NCI-H82 treated with DMSO at 0.1 percent for 48 hours (cell line): ENCODE results near the gene SIX2.

Experiments
- DNase-seq: peaks from one replicate; lab custom pipeline; 2025; ENCODE audit not compliant: unreplicated experiment; lab: John Stamatoyannopoulos, UW

The SIX2 gene

DNA sequence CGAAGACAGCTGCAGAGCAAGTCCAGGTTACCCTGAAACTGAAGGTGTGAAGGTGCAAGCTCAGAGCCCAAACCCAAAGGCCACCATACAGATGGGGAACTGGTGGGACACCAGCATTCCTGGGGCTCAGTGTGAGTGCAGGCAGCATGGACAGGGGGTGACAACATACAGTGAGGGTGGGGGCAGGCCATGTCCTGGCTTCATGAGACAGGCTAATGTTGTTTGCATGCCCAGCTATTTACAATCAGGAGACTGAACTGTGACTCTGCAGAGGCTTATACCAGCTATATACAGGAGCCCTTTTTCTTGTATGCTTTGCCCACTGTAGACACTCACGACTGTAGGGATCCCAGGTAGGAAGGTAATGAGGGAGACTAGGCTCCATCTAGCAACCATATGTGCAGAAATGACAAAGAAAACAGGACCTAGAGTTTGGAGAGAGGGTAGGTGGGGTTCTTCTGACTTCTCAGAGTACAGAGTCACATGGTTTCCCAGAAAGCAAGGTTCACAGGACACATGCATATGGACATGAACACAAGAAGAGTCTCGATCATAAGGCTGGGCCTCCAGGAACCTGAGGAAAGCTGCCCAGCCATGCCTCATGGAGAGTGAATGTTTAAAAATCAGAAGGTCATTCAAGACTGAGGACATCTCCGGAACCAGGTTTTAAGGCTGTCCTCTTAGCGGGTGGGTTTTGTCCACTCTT lies 41.4 kb downstream of the SIX2 start:
- no peak for DNase-seq

- DNase-seq, result no peak
Observed at GRCh38 chr2:44967056-44967455, 42.2 kb downstream of the SIX2 start.

- no peak for DNase-seq
Observed at GRCh38 chr2:44965684-44966083, 43.6 kb downstream of the SIX2 start.

- DNase-seq, result peak; percentile 44
Observed at GRCh38 chr2:44964752-44965236, 44.5 kb downstream of the SIX2 start.

- no peak for DNase-seq
Observed at GRCh38 chr2:44962176-44962695, 47.0 kb downstream of the SIX2 start.

DNA sequence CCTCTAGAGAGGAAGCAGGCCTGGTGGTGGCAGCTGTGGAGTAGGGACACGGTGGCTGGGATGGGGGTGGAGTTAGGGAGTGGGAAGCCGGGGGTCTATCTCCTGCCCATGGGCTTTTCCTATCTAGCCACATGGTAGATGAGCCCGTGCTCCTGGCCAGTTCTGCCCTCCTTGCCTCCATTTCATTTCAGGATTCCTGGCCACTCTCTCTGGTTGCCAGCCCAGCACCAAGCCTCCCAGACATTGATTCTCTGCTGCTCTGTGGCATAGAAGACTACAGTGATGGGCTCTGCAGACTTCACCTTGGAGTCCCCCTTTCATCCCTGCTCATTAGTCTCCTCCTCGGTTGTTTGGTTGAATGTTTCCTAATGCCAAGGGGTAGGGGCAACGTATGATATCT lies 48.4 kb downstream of the SIX2 start:
- DNase-seq, result no peak

DNA sequence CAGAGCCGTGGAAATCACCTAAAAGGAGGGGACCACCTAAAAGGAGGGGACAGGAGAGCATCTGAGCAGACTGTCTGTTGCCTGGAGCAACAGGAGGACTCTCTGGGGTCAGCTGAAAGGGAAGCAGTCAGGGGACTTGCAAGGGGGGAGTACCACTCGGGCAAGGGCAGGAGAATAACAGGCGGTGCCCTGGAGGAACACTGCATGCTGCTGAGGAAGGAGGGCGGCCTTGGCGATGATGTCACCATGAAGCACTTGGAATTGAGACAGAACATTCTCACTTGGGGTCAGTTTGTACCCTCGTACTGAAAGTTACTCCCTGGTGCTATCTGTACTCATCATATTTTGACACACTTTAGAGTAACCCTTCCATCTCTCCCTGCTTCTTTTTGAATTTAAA lies 49.4 kb downstream of the SIX2 start:
- DNase-seq, result no peak

GRCh38 chr2:44957656-44958327 lies 51.5 kb downstream of the SIX2 start:
- no peak for DNase-seq

DNA sequence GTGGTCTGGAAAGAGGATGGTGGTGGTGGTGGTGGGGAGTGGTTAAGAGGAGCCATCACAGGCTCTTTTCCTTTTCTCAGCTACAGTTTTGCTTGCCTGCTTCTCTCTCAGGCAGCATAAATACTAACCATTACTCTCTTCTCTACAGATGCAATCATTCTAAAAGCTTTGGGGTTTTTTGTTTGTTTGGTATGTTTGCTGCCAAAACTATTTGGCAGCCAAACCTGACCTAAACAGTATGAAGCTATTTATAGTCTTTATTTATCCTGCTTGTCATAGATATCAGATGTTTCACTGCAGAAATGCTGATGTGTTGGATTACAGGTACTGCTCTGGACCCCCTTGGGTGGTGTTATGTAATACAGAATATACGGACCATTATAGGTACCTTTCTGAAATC lies 52.4 kb downstream of the SIX2 start:
- no peak for DNase-seq

GRCh38 chr2:44955593-44956392 lies 53.5 kb downstream of the SIX2 start:
- peak; percentile 45 for DNase-seq
